IMR-90 (cell line): Measurements from ENCODE around the gene GTPBP8.

Experiments
- CTCF ChIP-seq: conservative IDR thresholded peaks from 2 replicates; pipeline ENCODE4 v1.5.1; 2012; ENCODE audit warnings: mild to moderate bottlenecking, low read depth, low read length, improper control_type of control experiment
- MXI1 ChIP-seq: IDR thresholded peaks from 2 replicates; pipeline ENCODE4 v1.6.1; 2012; ENCODE audit warnings: low read depth, mild to moderate bottlenecking, low read length, moderate library complexity, borderline replicate concordance
- POLR2A ChIP-seq: IDR thresholded peaks from 2 replicates; pipeline ENCODE4 v1.6.1; 2012; ENCODE audit warnings: mild to moderate bottlenecking, low read depth, low read length
- RCOR1 ChIP-seq: IDR thresholded peaks from 2 replicates; pipeline ENCODE4 v1.6.1; 2012; ENCODE audit warnings: mild to moderate bottlenecking, low read length, improper control_type of control experiment; ENCODE audit not compliant: insufficient replicate concordance

GRCh38 chr3:112948346-112948838 lies 42.4 kb upstream of the GTPBP8 start:
- TF ChIP-seq RCOR1 = no peak
- no peak for TF ChIP-seq CTCF
- TF ChIP-seq MXI1 = no peak
- no peak for TF ChIP-seq POLR2A
